ENCODE measurements around the gene S100A12. TPM values are rescaled to one million over a fixed set of nuclear protein-coding genes. Genes with fewer than 3 reads are reported as not detected.

The S100A12 gene
- total RNA-seq, 2 donors from 2014 or later = 2.0 to 9.1 TPM

- ATAC-seq (no peak), DNase-seq (no peak)
- Mint-ChIP-seq H3K27me3 (peaks cover 14% of the 10 kb centered on the region), H3K27ac (no peak overlapping the region), H3K4me1 (peaks cover 17% of the 10 kb centered on the region), H3K36me3 (ENCODE audit: low read depth) (no peaks in the 10 kb centered on the region), H3K4me3 (no peak overlapping the region)
- H3K9me3 ChIP-seq (ENCODE audit: control insufficient read depth, low read length, poor library complexity, severe bottlenecking) = no peaks in the 10 kb centered on the region
Observed at GRCh38 chr1:153337980-153338853, 37.2 kb downstream of the S100A12 start.

GRCh38 chr1:153336650-153337049, 38.8 kb downstream of the S100A12 start:
- H3K27me3 Mint-ChIP-seq = peaks cover 6% of the 10 kb centered on the region
- DNase-seq (no peak), ATAC-seq (no peak)
- no peaks in the 10 kb centered on the region for H3K9me3 ChIP-seq (ENCODE audit: control insufficient read depth, low read length, poor library complexity, severe bottlenecking)
- H3K36me3 Mint-ChIP-seq (ENCODE audit: low read depth) = no peaks in the 10 kb centered on the region
- H3K4me1 Mint-ChIP-seq = peaks cover 15% of the 10 kb centered on the region
- H3K27ac Mint-ChIP-seq = peak overlapping the region; percentile 27
- H3K4me3 Mint-ChIP-seq = no peak overlapping the region

GRCh38 chr1:153333902-153334301, 41.5 kb downstream of the S100A12 start:
- DNase-seq (no peak), ATAC-seq (no peak)
- Mint-ChIP-seq H3K27ac (no peak overlapping the region), H3K4me3 (no peak overlapping the region), H3K36me3 (ENCODE audit: low read depth) (peaks cover 4% of the 10 kb centered on the region), H3K4me1 (no peaks in the 10 kb centered on the region), H3K27me3 (no peaks in the 10 kb centered on the region)
- H3K9me3 ChIP-seq (ENCODE audit: control insufficient read depth, low read length, poor library complexity, severe bottlenecking) = no peaks in the 10 kb centered on the region

- peaks cover 1% of the 10 kb centered on the region for H3K36me3 Mint-ChIP-seq (ENCODE audit: low read depth)
- H3K27me3 Mint-ChIP-seq = peaks cover 6% of the 10 kb centered on the region
- no peak overlapping the region for H3K27ac Mint-ChIP-seq
- H3K4me1 Mint-ChIP-seq = no peaks in the 10 kb centered on the region
- H3K4me3 Mint-ChIP-seq = no peak overlapping the region
- DNase-seq = no peak
- no peak for ATAC-seq
- H3K9me3 ChIP-seq (ENCODE audit: control insufficient read depth, low read length, poor library complexity, severe bottlenecking) = peaks cover 3% of the 10 kb centered on the region
Observed at GRCh38 chr1:153324912-153325311, 50.5 kb downstream of the S100A12 start.

Other genes with a start within 250 kb of the S100A12 start
- not detected for gene SPRR2G, start 224.7 kb downstream of the S100A12 start, total RNA-seq
- gene LELP1, start 172.2 kb downstream of the S100A12 start, total RNA-seq = not detected
- gene PRR9, start 158.0 kb downstream of the S100A12 start, total RNA-seq = not detected
- gene LORICRIN, start 115.9 kb downstream of the S100A12 start, total RNA-seq = not detected
- not detected for gene PGLYRP3, start 62.7 kb downstream of the S100A12 start, total RNA-seq
- not detected for gene PGLYRP4, start 26.8 kb downstream of the S100A12 start, total RNA-seq
- 100 to 1,000 TPM in 1 of 2 donors, 10 to 100 TPM in 1; 11.9 to 138 TPM for gene S100A9, start 17.8 kb downstream of the S100A12 start, total RNA-seq
- gene S100A8, start 15.5 kb upstream of the S100A12 start, total RNA-seq = 100 to 1,000 TPM in 1 of 2 donors, 1 to 10 TPM in 1; 4.6 to 110 TPM
- not detected for gene S100A7A, start 40.9 kb upstream of the S100A12 start, total RNA-seq
- gene S100A7, start 85.0 kb upstream of the S100A12 start, total RNA-seq = not detected
- gene S100A6, start 160.4 kb upstream of the S100A12 start, total RNA-seq = 100 to 1,000 TPM; 303 to 331 TPM
- gene S100A5, start 165.3 kb upstream of the S100A12 start, total RNA-seq = 1 to 10 TPM in 1 of 2 donors, not detected in 1; 1.1 TPM
- gene S100A4, start 170.2 kb upstream of the S100A12 start, total RNA-seq = 1,000 to 10,000 TPM in 1 of 2 donors, 100 to 1,000 TPM in 1; 935 to 1,018 TPM
- gene S100A3, start 173.6 kb upstream of the S100A12 start, total RNA-seq = not detected
- gene S100A2, start 190.2 kb upstream of the S100A12 start, total RNA-seq = under 1 TPM in 1 of 2 donors, not detected in 1; 0.52 TPM
- gene S100A16, start 237.5 kb upstream of the S100A12 start, total RNA-seq = not detected
- not detected for gene S100A14, start 240.7 kb upstream of the S100A12 start, total RNA-seq

Measured in T-helper 17 cell (primary cell).